Measurements from ENCODE around the gene KRTAP5-2.

The KRTAP5-2 gene

DNA sequence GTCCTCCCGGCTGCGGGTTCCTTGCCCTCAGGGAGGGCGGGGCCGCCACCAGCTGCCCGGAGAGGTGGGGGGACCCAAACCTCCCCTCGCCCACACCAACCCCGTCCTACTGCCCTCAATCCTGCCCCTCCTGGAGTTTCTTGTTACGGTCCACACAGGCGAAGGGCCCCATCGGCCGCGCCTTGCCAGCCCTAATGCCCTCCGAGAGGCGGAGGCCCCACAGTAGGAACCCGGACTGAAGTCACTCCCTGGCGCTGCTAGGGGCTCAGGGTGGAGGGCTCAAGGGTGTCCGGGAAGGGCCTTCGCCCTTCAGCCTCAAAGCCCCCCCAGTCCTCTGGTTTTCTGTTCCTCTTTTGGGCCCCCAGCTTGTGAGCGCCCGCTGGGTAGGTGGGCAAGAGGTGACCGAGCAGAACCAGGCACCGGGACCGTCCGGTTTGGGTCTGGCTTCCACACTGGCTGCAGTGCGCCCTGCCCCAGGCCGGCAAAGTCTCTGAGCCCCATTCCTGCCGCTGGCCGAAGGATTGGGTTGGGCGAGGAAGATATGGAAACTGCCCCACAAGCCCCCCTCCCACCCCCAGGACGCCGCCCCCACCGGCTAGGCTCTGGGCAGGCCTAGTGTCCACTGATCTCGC, 50.5 kb downstream of the KRTAP5-2 start:
- in situ Hi-C loops (cut with HindIII; ENCODE audit: low pct_unique_long_range_greater_than_20kb, low sequenced_read_pairs): no loop called here
- TF ChIP-seq JUND (IDR thresholded peaks at IDR 0.05; ENCODE audit: low read depth): no peak
- no peak for DNase-seq (ENCODE audit: low read depth in 1 of 2, low spot score in 1 of 2)

All from T47D (cell line).